HG03457 (cell line): ENCODE data around the gene CSNK1A1L.

Experiments
- ATAC-seq: cut with Tn5 transposase; IDR thresholded peaks from one replicate; pipeline ENCODE4 v1.9.1; 2021; ENCODE audit warnings: moderate number of reproducible peaks; ENCODE audit not compliant: unreplicated experiment

CSNK1A1L gene

GRCh38 chr13:37105251-37105714 lies at the start of gene CSNK1A1L:
TSS of gene CSNK1A1L (minus strand) at chr13:37105664. CDS start at chr13:37105256, 408 bp downstream.
- no peak for ATAC-seq

GRCh38 chr13:37149380-37149779 lies 43.9 kb upstream of the CSNK1A1L start:
- ATAC-seq, result no peak

- ATAC-seq, result no peak
These were observed 43.0 kb upstream of the CSNK1A1L start for GRCh38 chr13:37148501-37148900.

- ATAC-seq, result no peak
These were observed 39.2 kb upstream of the CSNK1A1L start for GRCh38 chr13:37144661-37145060.

GRCh38 chr13:37143911-37144310 lies 38.4 kb upstream of the CSNK1A1L start:
- ATAC-seq, result no peak

DNA sequence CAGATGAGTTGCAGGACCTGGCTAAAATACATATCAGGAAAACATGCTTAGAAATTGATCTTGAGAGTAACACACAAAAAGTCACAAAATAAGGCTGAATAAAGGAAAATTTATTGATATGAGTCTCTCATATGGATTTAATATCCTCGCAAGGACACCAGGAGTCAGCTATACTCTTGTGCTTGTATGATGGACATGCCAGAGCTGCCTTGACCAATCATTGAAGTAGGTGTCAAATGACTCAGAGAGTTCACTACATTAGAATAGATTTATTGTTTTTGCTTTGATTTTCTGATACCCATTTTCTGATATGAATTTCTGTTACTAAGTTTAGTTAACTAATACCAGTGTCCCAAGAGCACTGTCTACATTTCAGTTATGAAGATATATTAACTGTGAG lies 37.4 kb upstream of the CSNK1A1L start:
- ATAC-seq, result no peak

DNA sequence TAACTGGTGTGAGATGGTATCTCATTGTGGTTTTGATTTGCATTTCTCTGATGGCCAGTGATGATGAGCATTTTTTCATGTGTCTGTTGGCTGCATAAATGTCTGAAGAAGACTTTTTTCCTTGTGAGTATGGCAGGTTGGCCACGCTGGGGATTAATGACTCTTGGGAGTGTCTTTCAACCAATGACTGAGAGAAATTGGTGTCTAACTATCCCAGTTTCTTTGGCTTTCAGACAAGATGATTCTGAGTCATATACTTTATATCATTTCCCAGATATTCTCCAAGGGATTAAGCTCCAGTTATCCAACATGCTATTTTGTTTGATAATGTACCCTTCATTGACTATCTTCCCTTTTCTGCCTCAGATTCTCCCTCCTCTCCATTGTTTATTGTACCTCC lies 35.5 kb upstream of the CSNK1A1L start:
- ATAC-seq, result no peak

GRCh38 chr13:37139356-37139755 lies 33.9 kb upstream of the CSNK1A1L start:
- ATAC-seq, result no peak

- ATAC-seq, result no peak
These were observed 33.5 kb upstream of the CSNK1A1L start for GRCh38 chr13:37138926-37139325.

GRCh38 chr13:37138169-37138568 lies 32.7 kb upstream of the CSNK1A1L start:
- no peak for ATAC-seq

DNA sequence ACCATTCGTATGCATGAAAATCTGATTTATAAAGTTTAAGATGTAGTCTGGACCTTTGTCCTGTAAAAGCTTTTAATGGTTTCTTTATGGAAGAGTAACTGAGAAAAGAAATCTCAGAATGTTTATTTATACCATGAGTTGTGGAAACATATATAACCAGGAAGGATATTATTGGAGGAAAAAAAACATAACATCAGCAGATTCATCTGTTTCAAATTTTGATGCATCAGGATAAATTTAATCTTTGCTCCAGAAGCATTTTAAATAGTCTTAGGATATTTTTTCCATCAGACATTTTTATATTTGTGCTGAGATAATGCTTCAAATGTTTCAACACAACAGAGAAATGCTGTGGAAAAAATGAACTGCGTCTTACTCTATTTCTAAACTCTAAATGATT lies 31.2 kb upstream of the CSNK1A1L start:
- ATAC-seq, result no peak

DNA sequence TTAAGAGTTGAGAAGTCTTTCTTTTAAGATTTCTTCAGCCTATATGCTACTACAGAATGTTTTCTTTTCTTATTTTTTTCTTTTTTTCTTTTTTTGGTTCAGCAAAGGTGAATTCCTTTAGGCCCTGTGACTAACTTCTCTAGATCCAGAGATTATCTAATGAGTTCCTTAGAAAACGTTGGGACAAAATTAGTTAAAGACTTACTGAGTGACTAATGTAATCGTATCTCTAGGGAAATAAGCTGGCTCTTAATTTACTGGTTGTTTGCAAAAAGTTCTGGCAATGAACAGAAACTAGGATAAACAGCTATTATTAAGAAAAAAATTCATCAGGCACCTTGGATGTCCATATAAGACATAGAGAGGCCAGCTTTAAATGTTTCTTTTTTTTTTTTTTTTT lies 30.7 kb upstream of the CSNK1A1L start:
- ATAC-seq, result no peak

GRCh38 chr13:37134411-37135041 lies 29.1 kb upstream of the CSNK1A1L start:
- ATAC-seq, result no peak

GRCh38 chr13:37132211-37132610 lies 26.7 kb upstream of the CSNK1A1L start:
- ATAC-seq, result no peak

DNA sequence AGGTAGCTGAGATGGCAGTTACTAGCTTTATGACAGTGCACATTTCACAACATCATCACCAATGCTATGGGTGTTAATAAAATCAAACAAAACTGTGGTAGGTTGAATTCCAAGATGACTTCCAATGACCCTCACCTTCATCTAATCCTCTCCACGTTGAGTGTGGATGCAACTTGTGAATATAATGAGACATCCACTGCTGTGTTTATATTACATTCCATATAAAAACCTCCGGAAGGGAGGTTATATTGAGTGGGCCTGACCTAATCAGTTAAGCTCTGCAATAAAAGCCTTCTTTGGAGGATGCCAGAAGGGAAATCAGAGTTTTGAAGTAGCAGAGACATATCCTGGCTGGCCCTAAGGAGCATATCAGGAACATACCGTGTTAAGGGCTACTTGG lies 25.6 kb upstream of the CSNK1A1L start:
- ATAC-seq, result no peak

- ATAC-seq, result no peak
These were observed 24.4 kb upstream of the CSNK1A1L start for GRCh38 chr13:37129866-37130265.

DNA sequence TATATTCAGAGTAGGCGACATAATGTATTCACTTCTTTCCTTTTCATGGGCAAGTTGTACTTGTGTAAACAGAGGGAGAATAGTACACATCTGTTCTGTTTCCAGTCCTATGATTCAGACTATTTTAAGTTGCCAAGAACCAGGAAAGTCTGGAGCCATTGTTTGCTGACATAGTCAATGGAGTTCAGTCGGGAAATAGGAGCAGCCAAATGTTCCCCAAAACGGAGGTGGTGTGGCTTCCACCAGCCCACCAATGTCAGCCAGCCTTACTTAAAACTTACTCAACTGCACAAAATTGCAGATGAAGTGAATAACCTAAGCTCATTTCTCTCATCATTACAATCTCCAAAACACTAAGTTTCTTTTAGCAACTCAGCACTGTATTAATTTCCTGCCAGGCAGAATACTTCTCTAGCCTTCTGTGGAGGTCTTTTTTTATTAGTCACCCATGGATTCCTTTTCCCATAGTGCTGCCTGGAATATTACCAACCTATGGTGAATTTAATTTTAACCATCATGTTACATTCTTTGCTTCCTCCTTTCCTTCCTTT lies 22.3 kb upstream of the CSNK1A1L start:
- no peak for ATAC-seq

- ATAC-seq, result no peak
These were observed 17.9 kb upstream of the CSNK1A1L start for GRCh38 chr13:37123337-37123736.

- no peak for ATAC-seq
These were observed 12.6 kb upstream of the CSNK1A1L start for GRCh38 chr13:37118016-37118415.

- no peak for ATAC-seq
These were observed 8.8 kb upstream of the CSNK1A1L start for GRCh38 chr13:37114250-37114649.

GRCh38 chr13:37113534-37113933 lies 8.1 kb upstream of the CSNK1A1L start:
- ATAC-seq, result no peak

DNA sequence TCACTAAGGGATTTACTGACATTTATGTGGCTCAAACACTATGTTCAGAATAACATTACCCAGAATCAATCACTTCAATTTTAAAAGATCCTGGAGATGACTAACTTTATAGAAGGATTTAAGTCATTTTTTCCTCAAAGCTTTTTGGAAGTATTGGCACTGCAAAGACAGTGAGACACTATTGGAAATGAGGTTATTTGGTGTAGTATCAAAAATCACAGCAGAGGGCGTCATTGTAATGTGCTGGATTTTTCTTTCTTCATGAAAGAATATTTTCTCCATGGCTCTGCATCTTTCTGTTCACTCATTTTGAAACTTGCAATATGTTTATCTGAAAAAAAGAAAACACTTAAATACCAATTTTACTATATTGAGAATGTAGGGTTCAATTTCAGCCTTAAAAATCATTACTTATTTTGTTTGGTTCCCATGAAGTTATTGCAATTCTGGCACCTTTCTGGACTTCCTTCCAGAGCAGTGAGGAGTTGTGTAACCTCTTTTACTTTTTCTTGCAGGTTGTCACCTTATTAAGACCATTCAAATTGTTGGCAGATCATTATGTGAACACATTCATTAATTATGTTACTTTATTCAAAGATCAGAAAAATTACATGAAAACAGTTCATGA lies 3.7 kb upstream of the CSNK1A1L start:
- no peak for ATAC-seq
